Measurements from ENCODE around the gene AKR1C2. TPM values are rescaled to one million over a fixed set of nuclear protein-coding genes. Genes with fewer than 3 reads are reported as not detected.
"Not testable (repeated sequence)": the region's sequence is repeated elsewhere in the genome, so short reads cannot be mapped to it uniquely, and the experiment has no call there.

Gene AKR1C2
- total and polyA plus RNA-seq, 7 experiments from 2014 or later, result 0.15 TPM; not detected in 6

GRCh38 chr10:5018671-5019277, 15.1 kb upstream of the AKR1C2 start:
- ATAC-seq; CTCF ChIA-PET; H3K27me3 Mint-ChIP-seq; H3K36me3 Mint-ChIP-seq; H3K4me3 ChIP-seq (ENCODE audit: low read length); H3K4me1 Mint-ChIP-seq; H3K27ac ChIP-seq (ENCODE audit: low read depth, low read length); DNase-seq; POLR2A ChIA-PET; intact Hi-C loops (cut with micrococcal nuclease); H3K36me3 ChIP-seq (ENCODE audit: control insufficient read depth in 2 of 3, insufficient read depth in 3 of 3, low read length in 3 of 3); H3K9me3 Mint-ChIP-seq; H3K27me3 ChIP-seq (ENCODE audit: control insufficient read depth in 2 of 2, insufficient read depth in 2 of 2, low read length in 2 of 2); H3K4me1 ChIP-seq (ENCODE audit: control insufficient read depth in 2 of 2, insufficient read depth in 2 of 2, low read length in 2 of 2); H3K9me3 ChIP-seq (ENCODE audit: control insufficient read depth in 2 of 3, low read length in 3 of 3); H3K4me3 Mint-ChIP-seq; H3K27ac Mint-ChIP-seq: not testable (repeated sequence)

DNA sequence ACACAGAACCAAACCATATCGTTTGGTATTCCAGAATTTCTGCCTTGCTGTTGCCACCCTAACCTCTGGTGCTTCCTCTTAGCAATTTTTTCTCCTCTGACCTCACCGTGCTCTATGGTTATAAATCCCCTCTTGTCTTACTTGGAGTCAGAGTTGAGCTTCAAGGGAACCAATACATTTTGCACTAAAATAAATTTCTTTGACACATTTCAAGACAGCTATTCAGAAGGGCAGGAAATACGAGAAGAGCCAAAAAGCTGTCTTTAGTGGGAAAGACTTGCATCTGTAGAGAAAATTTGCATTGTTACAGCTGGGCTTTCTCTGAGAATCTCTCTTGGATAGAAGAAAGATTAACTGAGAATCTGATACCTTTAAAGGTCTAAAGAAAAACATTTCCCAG, 14.5 kb upstream of the AKR1C2 start:
- no peaks in the 10 kb centered on the region for H3K9me3 ChIP-seq (ENCODE audit: control insufficient read depth in 2 of 3, low read length in 3 of 3)
- peaks cover 0 to 8% (median 0%) of the 10 kb centered on the region in 5 donors for H3K27me3 Mint-ChIP-seq
- H3K27ac Mint-ChIP-seq, result no peak overlapping the region
- ChIA-PET CTCF (no interaction called here), POLR2A (no interaction called here)
- H3K27me3 ChIP-seq (ENCODE audit: control insufficient read depth in 2 of 2, insufficient read depth in 2 of 2, low read length in 2 of 2), result no peaks in the 10 kb centered on the region
- ATAC-seq, result no peak
- intact Hi-C loops (cut with micrococcal nuclease), result no loop called here
- H3K4me1 Mint-ChIP-seq, result no peaks in the 10 kb centered on the region
- H3K36me3 ChIP-seq (ENCODE audit: control insufficient read depth in 2 of 3, insufficient read depth in 3 of 3, low read length in 3 of 3), result no peaks in the 10 kb centered on the region
- no peak overlapping the region for H3K27ac ChIP-seq (ENCODE audit: low read depth, low read length)
- H3K4me3 Mint-ChIP-seq, result no peak overlapping the region
- no peaks in the 10 kb centered on the region for H3K9me3 Mint-ChIP-seq
- no peaks in the 10 kb centered on the region for H3K36me3 Mint-ChIP-seq
- H3K4me3 ChIP-seq (ENCODE audit: low read length), result no peak overlapping the region
- DNase-seq, result no peak
- H3K4me1 ChIP-seq (ENCODE audit: control insufficient read depth in 2 of 2, insufficient read depth in 2 of 2, low read length in 2 of 2), result no peaks in the 10 kb centered on the region

DNA sequence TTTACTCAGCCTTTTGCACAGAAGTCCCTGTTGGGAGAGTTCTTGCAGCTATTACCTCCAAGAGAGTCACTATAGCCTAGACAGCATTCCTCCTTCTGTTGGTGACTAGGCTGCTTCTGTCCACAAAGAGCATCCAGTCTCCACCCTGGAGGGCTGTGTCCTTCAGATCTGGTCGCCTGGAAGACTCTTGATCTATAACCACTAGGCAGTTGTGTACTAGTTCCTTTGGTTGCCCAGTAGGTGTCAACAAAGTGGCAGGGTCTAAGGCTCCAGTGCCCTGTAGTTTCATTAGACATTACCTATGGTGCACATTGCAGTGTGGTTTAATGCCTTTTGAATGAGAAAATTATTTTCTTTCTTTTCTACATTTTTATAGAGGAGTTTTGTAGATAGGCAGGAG, 11.3 kb upstream of the AKR1C2 start:
- Histone ChIP-seq H3K27me3 (ENCODE audit: control insufficient read depth in 2 of 2, insufficient read depth in 2 of 2, low read length in 2 of 2) (no peaks in the 10 kb centered on the region), H3K4me3 (ENCODE audit: low read length) (no peak overlapping the region), H3K9me3 (ENCODE audit: control insufficient read depth in 2 of 3, low read length in 3 of 3) (no peaks in the 10 kb centered on the region), H3K27ac (ENCODE audit: low read depth, low read length) (no peak overlapping the region), H3K36me3 (ENCODE audit: control insufficient read depth in 2 of 3, insufficient read depth in 3 of 3, low read length in 3 of 3) (no peaks in the 10 kb centered on the region), H3K4me1 (ENCODE audit: control insufficient read depth in 2 of 2, insufficient read depth in 2 of 2, low read length in 2 of 2) (no peaks in the 10 kb centered on the region)
- POLR2A ChIA-PET, result no interaction called here
- Mint-ChIP-seq H3K4me3 (no peak overlapping the region), H3K4me1 (no peaks in the 10 kb centered on the region), H3K36me3 (no peaks in the 10 kb centered on the region), H3K9me3 (no peaks in the 10 kb centered on the region), H3K27ac (no peak overlapping the region), H3K27me3 (peaks cover 0 to 14% (median 4%) of the 10 kb centered on the region in 5 donors)
- peak in 1 of 9 donors; percentile 1 for DNase-seq
- no peak for ATAC-seq
- intact Hi-C loops (cut with micrococcal nuclease), result loop anchor here (1.0 to 5.0 kb wide), 4 partner anchors 63 to 419 kb away; no protein-coding TSS in a partner anchor
- CTCF ChIA-PET, result no interaction called here

DNA sequence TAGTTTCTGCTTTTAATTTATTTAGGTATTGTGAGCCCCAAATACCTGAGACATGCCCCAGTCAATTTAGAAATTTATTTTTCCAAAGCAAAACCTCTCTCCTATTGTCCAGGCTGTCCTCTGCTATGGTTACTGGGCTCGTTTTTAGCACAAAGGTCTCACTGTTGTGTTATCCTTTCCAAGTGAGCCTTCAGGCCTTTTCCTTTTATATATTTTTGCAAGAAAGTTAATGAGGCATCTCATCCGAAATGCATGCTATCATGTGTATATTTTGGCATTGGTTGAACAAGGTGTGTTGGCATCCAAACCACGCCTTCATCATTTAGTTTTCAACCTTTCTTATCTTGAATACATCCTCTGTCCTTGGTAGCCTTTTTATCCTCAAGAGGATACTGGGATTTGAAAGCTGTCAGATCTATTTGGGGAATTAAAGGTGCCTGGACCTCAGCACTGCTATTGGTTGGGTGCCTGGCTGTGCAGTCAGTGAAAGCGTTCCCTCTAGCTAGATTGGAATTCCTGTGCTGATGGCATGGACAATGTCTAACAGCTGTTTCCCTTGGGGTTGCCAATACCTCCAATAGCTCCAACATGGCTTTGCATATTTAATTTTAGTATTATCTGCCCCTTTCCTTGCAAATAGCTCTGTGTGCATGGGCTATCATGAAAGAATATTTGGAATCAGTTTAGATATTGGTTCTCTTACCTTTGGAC, 10.7 kb upstream of the AKR1C2 start:
- H3K4me1 ChIP-seq (ENCODE audit: control insufficient read depth in 2 of 2, insufficient read depth in 2 of 2, low read length in 2 of 2); ATAC-seq; H3K4me3 ChIP-seq (ENCODE audit: low read length); H3K27me3 ChIP-seq (ENCODE audit: control insufficient read depth in 2 of 2, insufficient read depth in 2 of 2, low read length in 2 of 2); H3K27ac ChIP-seq (ENCODE audit: low read depth, low read length); CTCF ChIA-PET; H3K27ac Mint-ChIP-seq; H3K4me1 Mint-ChIP-seq; H3K4me3 Mint-ChIP-seq; H3K9me3 ChIP-seq (ENCODE audit: control insufficient read depth in 2 of 3, low read length in 3 of 3); H3K36me3 ChIP-seq (ENCODE audit: control insufficient read depth in 2 of 3, insufficient read depth in 3 of 3, low read length in 3 of 3); H3K36me3 Mint-ChIP-seq; H3K9me3 Mint-ChIP-seq; POLR2A ChIA-PET; DNase-seq: not testable (repeated sequence)
- peaks cover 0 to 14% (median 4%) of the 10 kb centered on the region in 5 donors for H3K27me3 Mint-ChIP-seq
- intact Hi-C loops (cut with micrococcal nuclease), result loop anchor here in 1 of 2 donors (5.0 kb wide), 1 partner anchor 62 kb away; no protein-coding TSS in a partner anchor

GRCh38 chr10:5013385-5013784, 9.7 kb upstream of the AKR1C2 start:
- Histone ChIP-seq H3K27me3 (ENCODE audit: control insufficient read depth in 2 of 2, insufficient read depth in 2 of 2, low read length in 2 of 2) (no peaks in the 10 kb centered on the region), H3K27ac (ENCODE audit: low read depth, low read length) (no peak overlapping the region), H3K4me1 (ENCODE audit: control insufficient read depth in 2 of 2, insufficient read depth in 2 of 2, low read length in 2 of 2) (no peaks in the 10 kb centered on the region), H3K4me3 (ENCODE audit: low read length) (no peak overlapping the region), H3K36me3 (ENCODE audit: control insufficient read depth in 2 of 3, insufficient read depth in 3 of 3, low read length in 3 of 3) (no peaks in the 10 kb centered on the region), H3K9me3 (ENCODE audit: control insufficient read depth in 2 of 3, low read length in 3 of 3) (no peaks in the 10 kb centered on the region)
- CTCF ChIA-PET, result no interaction called here
- intact Hi-C loops (cut with micrococcal nuclease), result loop anchor here in 1 of 2 donors (5.0 kb wide), 1 partner anchor 61 kb away; no protein-coding TSS in a partner anchor
- H3K36me3 Mint-ChIP-seq, result no peaks in the 10 kb centered on the region
- H3K4me3 Mint-ChIP-seq, result no peak overlapping the region
- POLR2A ChIA-PET, result no interaction called here
- peaks cover 0 to 14% (median 9%) of the 10 kb centered on the region in 5 donors for H3K27me3 Mint-ChIP-seq
- DNase-seq (no peak), ATAC-seq (no peak)
- no peaks in the 10 kb centered on the region for H3K9me3 Mint-ChIP-seq
- H3K4me1 Mint-ChIP-seq, result no peaks in the 10 kb centered on the region
- H3K27ac Mint-ChIP-seq, result no peak overlapping the region

DNA sequence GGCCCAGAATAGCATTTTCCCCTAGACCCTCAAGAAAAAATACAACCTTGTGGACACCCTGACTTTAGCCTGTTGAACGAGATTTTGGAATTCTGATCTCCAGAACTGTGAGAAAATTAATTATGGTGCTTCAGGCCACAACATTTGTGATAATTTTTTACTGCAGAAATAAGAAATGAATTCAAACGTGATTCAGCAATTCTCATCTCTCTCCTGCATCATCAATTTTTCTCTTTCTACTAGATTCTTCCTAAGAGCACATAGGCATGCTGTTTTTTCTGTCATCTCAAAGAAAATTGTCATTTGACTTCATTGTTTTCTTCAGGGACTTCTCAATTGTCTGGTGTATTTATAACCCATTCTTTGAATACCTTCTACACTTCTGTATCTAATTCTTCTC, 8.9 kb upstream of the AKR1C2 start:
- no peaks in the 10 kb centered on the region for H3K9me3 Mint-ChIP-seq
- H3K36me3 Mint-ChIP-seq, result no peaks in the 10 kb centered on the region
- Histone ChIP-seq H3K9me3 (ENCODE audit: control insufficient read depth in 2 of 3, low read length in 3 of 3) (no peaks in the 10 kb centered on the region), H3K27ac (ENCODE audit: low read depth, low read length) (no peak overlapping the region), H3K4me1 (ENCODE audit: control insufficient read depth in 2 of 2, insufficient read depth in 2 of 2, low read length in 2 of 2) (no peaks in the 10 kb centered on the region), H3K4me3 (ENCODE audit: low read length) (no peak overlapping the region), H3K27me3 (ENCODE audit: control insufficient read depth in 2 of 2, insufficient read depth in 2 of 2, low read length in 2 of 2) (no peaks in the 10 kb centered on the region), H3K36me3 (ENCODE audit: control insufficient read depth in 2 of 3, insufficient read depth in 3 of 3, low read length in 3 of 3) (no peaks in the 10 kb centered on the region)
- ATAC-seq, result no peak
- no peak for DNase-seq
- CTCF ChIA-PET, result no interaction called here
- peaks cover 0 to 14% (median 11%) of the 10 kb centered on the region in 5 donors for H3K27me3 Mint-ChIP-seq
- H3K4me1 Mint-ChIP-seq, result no peaks in the 10 kb centered on the region
- H3K4me3 Mint-ChIP-seq, result no peak overlapping the region
- intact Hi-C loops (cut with micrococcal nuclease), result loop anchor here in 1 of 2 donors (5.0 kb wide), 1 partner anchor 60 kb away; no protein-coding TSS in a partner anchor
- H3K27ac Mint-ChIP-seq, result no peak overlapping the region
- POLR2A ChIA-PET, result no interaction called here

DNA sequence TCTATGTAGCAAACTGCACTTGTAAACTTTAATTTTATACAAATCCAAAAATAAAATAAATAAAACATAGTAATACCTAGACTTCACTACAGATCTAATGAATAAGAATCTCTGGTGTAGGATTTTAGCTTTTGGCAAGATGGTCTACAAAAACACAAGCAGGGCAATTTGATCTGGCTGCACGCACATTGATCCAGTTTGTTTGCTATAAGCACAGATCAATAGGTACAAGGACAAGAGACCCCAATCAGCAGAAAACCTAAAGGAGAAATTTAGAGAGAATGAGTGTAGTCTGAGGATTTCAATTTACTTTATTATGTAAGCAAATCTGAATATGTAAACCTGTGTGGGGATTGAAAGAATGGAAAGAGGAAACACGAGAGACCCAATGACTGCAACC, 7.7 kb upstream of the AKR1C2 start:
- H3K27ac ChIP-seq (ENCODE audit: low read depth, low read length); H3K9me3 ChIP-seq (ENCODE audit: control insufficient read depth in 2 of 3, low read length in 3 of 3); H3K27ac Mint-ChIP-seq; DNase-seq; H3K36me3 Mint-ChIP-seq; POLR2A ChIA-PET; H3K4me3 Mint-ChIP-seq; H3K9me3 Mint-ChIP-seq; H3K36me3 ChIP-seq (ENCODE audit: control insufficient read depth in 2 of 3, insufficient read depth in 3 of 3, low read length in 3 of 3); ATAC-seq; H3K4me3 ChIP-seq (ENCODE audit: low read length); H3K27me3 ChIP-seq (ENCODE audit: control insufficient read depth in 2 of 2, insufficient read depth in 2 of 2, low read length in 2 of 2); H3K4me1 Mint-ChIP-seq; H3K4me1 ChIP-seq (ENCODE audit: control insufficient read depth in 2 of 2, insufficient read depth in 2 of 2, low read length in 2 of 2): not testable (repeated sequence)
- intact Hi-C loops (cut with micrococcal nuclease), result loop anchor here in 1 of 2 donors (5.0 kb wide), 1 partner anchor 59 kb away; no protein-coding TSS in a partner anchor
- H3K27me3 Mint-ChIP-seq, result peaks cover 0 to 14% (median 11%) of the 10 kb centered on the region in 5 donors
- CTCF ChIA-PET, result interaction anchor here (0.7 kb wide), 1 partner anchor 332 kb away, joined by 3 read pairs; no protein-coding TSS in a partner anchor
